ENCODE results near the gene GRPEL2.

Gene GRPEL2, protein sequence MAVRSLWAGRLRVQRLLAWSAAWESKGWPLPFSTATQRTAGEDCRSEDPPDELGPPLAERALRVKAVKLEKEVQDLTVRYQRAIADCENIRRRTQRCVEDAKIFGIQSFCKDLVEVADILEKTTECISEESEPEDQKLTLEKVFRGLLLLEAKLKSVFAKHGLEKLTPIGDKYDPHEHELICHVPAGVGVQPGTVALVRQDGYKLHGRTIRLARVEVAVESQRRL

GRCh38 chr5:149345147-149345891 is at the start of gene GRPEL2:
TSS of gene GRPEL2 (plus strand) at chr5:149345499. CDS start at chr5:149345540, 41 bp downstream.
- peak; percentile 99 for DNase-seq

DNA sequence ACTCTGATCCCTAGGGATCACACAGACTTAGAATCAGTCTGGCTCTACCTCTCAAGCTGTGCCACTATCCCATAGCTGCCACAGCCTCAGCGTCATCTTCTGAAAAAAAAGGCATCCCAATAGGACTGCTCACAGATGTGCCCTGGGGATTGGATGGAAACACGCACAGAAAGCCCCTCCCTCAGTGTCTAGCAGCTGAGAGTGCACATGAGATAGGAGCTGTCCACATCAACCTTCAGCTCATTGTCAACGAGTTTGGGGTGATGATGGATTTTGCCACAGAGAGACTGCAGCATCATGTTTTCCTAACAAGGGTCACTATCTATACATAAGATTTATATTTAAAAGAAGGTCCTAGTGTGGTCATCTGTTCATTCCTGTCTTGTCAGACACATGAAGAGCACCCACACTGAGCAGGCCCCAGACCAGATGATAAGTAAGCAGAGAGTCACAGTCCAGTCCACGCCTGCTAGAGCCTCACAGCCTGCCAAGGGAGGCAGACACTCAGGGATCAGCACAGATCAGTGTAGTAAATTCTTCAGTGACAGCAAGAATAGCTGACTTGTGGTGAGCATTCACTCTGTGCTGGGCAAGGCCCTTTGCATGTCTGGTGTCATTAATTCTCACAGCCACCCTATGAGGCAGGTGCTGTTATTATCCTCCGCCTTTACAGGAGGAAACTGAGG is 47.8 kb upstream of the GRPEL2 start:
- no peak for DNase-seq

DNA sequence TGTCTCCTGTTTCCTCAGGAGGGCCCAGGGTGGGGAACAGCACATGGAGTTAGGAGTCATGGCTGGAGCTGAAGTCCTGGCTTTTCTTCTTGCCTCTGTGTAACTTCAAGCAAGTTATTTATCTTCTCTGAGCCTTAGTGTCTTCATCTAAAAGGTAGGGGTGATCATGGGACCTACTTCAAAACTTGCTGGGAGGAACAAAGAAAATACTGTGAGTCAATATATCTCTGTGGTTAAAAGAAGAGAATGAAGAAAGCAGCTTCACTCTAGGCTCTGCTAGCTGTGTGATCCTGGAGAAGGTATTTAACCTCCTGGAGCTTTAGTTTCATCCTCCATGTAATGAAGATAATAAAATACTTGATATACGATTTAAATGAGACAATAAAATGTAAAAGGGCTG is 47.1 kb upstream of the GRPEL2 start:
- no peak for DNase-seq

DNA sequence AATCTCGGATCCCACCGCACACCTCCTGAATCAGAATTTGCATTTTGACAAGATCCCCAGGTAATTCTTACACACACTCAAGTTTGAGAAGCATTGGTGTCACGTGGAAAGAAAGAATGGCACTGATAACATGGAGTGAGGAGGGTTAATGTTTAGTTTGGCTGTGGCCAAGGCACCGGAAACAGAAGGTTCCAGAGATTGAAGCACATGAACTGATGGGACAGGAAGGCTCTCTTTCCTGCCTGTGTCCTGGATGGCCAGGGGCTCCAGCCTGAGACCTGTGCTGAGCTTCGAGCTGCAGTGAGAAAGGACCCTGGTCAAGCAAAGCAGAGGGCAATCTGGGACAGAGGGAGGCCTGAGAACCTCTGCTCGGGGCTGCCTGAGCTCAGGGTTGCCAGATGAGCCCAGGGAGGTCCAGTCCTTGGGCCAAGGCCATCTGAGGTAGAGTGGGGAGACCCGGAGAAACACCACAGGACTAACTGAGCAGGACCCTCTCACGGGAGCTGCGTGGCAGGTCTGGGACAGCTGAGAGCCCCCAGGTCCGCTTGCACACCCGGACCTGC is 46.4 kb upstream of the GRPEL2 start:
- DNase-seq = no peak

DNA sequence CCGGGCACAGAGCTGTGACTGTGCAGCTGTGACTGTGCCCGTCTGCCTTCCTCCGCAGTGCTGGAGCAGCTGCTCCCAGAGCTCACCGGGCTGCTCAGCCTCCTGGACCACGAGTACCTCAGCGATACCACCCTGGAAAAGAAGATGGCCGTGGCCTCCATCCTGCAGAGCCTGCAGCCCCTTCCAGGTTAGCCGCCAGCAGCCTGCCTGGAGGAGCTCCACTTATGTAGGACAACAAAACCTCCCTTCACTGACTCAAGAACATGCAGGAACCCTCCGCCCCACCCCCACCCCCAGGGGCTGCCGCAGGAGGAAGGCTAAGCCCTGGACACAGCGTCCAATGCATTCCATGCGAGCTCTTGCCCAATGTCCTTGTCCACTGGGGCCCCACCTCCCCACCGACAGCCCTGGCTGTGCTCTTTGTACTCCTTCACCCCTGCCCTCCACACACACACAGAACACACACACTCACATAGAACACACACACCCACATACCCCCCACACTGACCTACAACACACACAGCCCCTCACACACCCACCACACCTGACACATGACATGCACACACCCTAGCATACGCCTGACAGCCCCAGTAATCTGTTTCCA is 45.7 kb upstream of the GRPEL2 start:
- no peak for DNase-seq

DNA sequence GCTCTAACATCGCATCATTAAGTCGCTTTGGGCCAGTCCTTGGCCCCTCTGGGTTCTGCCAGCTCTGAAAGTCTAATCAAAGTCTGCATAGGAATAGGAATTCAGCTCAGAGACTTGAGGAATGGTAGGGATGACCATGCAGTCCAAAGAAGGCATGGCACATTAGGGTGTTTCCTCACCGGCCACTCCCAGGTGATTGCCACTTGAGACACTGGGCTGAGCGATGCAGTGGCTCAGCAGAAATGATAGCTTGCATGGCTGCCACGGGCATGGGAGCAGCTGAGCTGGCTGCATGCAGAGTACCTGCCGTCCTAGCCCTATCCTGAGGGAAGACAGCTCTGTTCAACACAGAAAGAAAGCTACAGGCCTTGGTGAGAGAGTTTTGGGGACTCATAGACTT is 44.9 kb upstream of the GRPEL2 start:
- no peak for DNase-seq

- no peak for DNase-seq
Measured at GRCh38 chr5:149301049-149301743, 44.1 kb upstream of the GRPEL2 start.

DNA sequence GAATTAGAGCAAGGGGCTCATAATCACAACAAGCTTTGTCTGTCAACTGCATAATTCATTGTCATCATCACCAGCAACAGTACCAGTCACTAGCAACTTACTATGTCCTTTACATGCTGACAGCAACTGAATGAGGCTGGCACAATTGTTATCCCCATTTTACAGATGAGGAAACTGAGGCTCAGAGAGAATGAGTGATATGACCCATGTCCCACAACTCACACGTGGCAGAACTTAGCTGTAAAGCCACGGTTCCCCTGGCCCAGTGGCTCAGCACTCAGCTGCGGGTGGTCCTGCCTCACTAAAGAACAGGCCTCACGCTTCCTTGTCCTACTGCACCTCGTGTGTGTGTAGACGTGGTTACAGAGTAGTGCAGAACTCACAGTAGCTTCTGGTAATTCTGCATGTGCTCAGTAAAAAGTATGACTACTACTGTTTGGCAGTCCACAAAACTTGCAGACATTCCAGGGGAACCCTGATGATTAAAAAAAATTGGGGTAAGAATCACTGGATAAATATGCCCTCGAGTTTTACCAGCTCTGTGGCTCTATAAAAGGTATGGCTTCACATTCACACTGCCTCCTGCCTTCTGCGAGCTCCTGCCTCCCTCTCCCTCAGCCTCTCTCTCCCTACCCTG is 43.4 kb upstream of the GRPEL2 start:
- DNase-seq = no peak

- no peak for DNase-seq
Measured at GRCh38 chr5:149302641-149303040, 42.7 kb upstream of the GRPEL2 start.

GRCh38 chr5:149303210-149303609 is 42.1 kb upstream of the GRPEL2 start:
- DNase-seq = no peak

- no peak for DNase-seq
Measured at GRCh38 chr5:149304195-149305078, 40.9 kb upstream of the GRPEL2 start.

- no peak for DNase-seq
Measured at GRCh38 chr5:149309354-149309753, 35.9 kb upstream of the GRPEL2 start.

DNA sequence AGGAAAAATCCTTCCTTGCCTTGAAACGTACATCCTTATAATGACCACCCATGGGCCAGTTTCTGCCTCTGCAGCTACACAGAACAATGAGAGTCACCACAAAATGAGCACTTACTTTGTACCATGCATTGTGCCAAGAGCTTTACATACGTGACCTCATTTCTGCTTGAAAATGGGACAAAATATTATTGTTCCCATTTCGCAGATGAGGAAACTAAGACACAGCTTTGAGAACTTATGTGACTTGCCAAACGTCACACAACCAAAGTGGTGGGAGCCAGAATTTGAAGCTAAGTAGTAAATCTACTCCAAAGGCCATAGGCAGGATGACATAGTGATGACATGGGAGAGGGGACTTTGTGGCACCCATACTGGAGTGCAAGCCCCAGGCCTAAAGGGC is 34.8 kb upstream of the GRPEL2 start:
- DNase-seq = no peak

- DNase-seq = no peak
Measured at GRCh38 chr5:149310947-149311658, 34.2 kb upstream of the GRPEL2 start.

DNA sequence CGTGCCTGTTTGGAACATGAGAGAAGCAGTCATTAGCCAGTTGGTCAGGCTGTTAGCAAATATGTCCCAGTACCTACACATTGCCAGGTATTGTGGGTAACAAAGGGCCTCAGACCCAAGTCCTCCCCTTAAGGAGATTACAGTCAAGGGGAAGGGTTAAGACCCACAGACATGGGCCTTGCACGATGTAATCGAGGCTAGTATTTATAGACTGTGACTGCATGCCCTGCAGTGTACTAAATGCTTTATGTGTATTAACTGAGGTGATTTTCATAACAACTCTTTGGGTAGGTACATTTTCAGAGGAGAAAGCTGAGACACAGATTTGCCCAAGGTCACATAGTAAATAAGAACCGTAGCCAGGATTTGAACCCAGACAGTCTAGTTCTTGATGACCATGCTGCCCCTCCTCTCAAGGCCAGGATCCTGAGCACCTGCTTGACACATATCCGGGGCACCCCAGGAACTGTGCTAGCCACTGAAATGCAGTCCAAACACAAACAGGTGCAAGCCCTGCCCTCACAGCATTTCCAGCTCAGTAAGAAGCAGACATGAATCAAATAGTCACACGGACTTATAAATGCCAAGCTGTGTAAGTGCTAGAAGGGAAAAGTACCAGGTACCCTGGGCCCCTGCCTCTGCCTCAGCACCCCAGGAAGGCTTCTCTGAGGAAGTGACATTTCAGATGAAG is 32.0 kb upstream of the GRPEL2 start:
- no peak for DNase-seq

GRCh38 chr5:149314571-149315111 is 30.7 kb upstream of the GRPEL2 start:
- no peak for DNase-seq

GRCh38 chr5:149315753-149316152 is 29.5 kb upstream of the GRPEL2 start:
- DNase-seq = no peak

GRCh38 chr5:149317281-149318048 is 27.8 kb upstream of the GRPEL2 start:
- peak; percentile 45 for DNase-seq

- DNase-seq = no peak
Measured at GRCh38 chr5:149319174-149319573, 26.1 kb upstream of the GRPEL2 start.
